Endodermal cell (in vitro differentiated cells): ENCODE data around the gene PCP4. TPM values are rescaled to one million over a fixed set of nuclear protein-coding genes. Genes with fewer than 3 reads are reported as not detected.
"Not testable (repeated sequence)": the region's sequence is repeated elsewhere in the genome, so short reads cannot be mapped to it uniquely, and the experiment has no call there.

Experiments
- DNase-seq: peaks from one replicate; pipeline ENCODE4 v3.0.0-alpha.2; 2017
- H3K27ac ChIP-seq: 2 replicates; pipeline ENCODE4 v1.5.1; 2013; ENCODE audit warnings: mild to moderate bottlenecking, low read depth, low read length, moderate library complexity
- H3K27me3 ChIP-seq: 2 replicates; pipeline ENCODE4 v1.6.1; 2013; ENCODE audit warnings: mild to moderate bottlenecking, low read length, moderate library complexity; ENCODE audit not compliant: insufficient read depth, control insufficient read depth, poor library complexity, severe bottlenecking
- H3K36me3 ChIP-seq: 2 replicates; pipeline ENCODE4 v1.7.0; 2013; ENCODE audit warnings: mild to moderate bottlenecking, low read length, moderate library complexity; ENCODE audit not compliant: control insufficient read depth, insufficient read depth
- H3K4me1 ChIP-seq: one replicate; pipeline ENCODE4 v1.7.0; 2013; ENCODE audit warnings: low read length; ENCODE audit not compliant: control insufficient read depth, insufficient read depth
- H3K4me3 ChIP-seq: 2 replicates; pipeline ENCODE4 v1.5.1; 2013; ENCODE audit warnings: mild to moderate bottlenecking, low read length, moderate library complexity
- H3K9ac ChIP-seq: 2 replicates; pipeline ENCODE4 v1.6.1; 2013; ENCODE audit warnings: mild to moderate bottlenecking, low read length, moderate library complexity; ENCODE audit not compliant: poor library complexity, severe bottlenecking; ENCODE audit errors: extremely low read depth
- H3K9me3 ChIP-seq: 2 replicates; pipeline ENCODE4 v1.6.1; 2013; ENCODE audit warnings: mild to moderate bottlenecking, low read length, moderate library complexity; ENCODE audit not compliant: control insufficient read depth
- H3K27ac Mint-ChIP-seq: 2 replicates; pipeline ENCODE4 v1.8.0; 2020; ENCODE audit warnings: mixed read lengths
- H3K27me3 Mint-ChIP-seq: 2 replicates; pipeline ENCODE4 v1.8.0; 2021; ENCODE audit warnings: mild to moderate bottlenecking, mixed read lengths; ENCODE audit not compliant: insufficient read depth
- H3K36me3 Mint-ChIP-seq: 2 replicates; pipeline ENCODE4 v1.8.0; 2020; ENCODE audit warnings: low read depth, mixed read lengths
- H3K4me1 Mint-ChIP-seq: 2 replicates; pipeline ENCODE4 v1.8.0; 2020; ENCODE audit warnings: mixed read lengths
- H3K4me3 Mint-ChIP-seq: 2 replicates; pipeline ENCODE4 v1.8.0; 2020; ENCODE audit warnings: mild to moderate bottlenecking, moderate library complexity, mixed read lengths
- H3K9me3 Mint-ChIP-seq: 2 replicates; pipeline ENCODE4 v1.8.0; 2020; ENCODE audit warnings: mild to moderate bottlenecking, mixed read lengths
- WGBS, 2 experiments: methylation state at CpG; one replicate each; pipeline versions ENCODE4 v1.1.5 to v1.1.7; 2013; ENCODE audit warnings: missing lambda C conversion rate in 2 of 2, mixed read lengths in 1 of 2; ENCODE audit not compliant: insufficient coverage in 1 of 2, insufficient read length in 1 of 2; 5-methylcytosine and 5-hydroxymethylcytosine counted together
- total RNA-seq, 2 donors: library from RNA; stranded (reverse); fragmentation: NEBNext Ultra II Directional in 1 of 2; extraction: Animal tissue kit (Norgen Biotek cat#: 25700) in 1 of 2; gene quantifications; 2 replicates in 1 of 2; 3 replicates in 1 of 2; pipeline ENCODE4 v1.2.1, GENCODE V29; 2021
- TF ChIP-seq, protein P1 (sequence below): fragments of 200-600 bp; sonication (generic); conservative IDR thresholded peaks from 2 replicates; pipeline ENCODE4 v1.5.0; 2021; ENCODE audit warnings: antibody characterized with exemption, mild to moderate bottlenecking

Gene PCP4
- total RNA-seq, 2 donors from 2014 or later: 0.44 TPM; not detected in 1

DNA sequence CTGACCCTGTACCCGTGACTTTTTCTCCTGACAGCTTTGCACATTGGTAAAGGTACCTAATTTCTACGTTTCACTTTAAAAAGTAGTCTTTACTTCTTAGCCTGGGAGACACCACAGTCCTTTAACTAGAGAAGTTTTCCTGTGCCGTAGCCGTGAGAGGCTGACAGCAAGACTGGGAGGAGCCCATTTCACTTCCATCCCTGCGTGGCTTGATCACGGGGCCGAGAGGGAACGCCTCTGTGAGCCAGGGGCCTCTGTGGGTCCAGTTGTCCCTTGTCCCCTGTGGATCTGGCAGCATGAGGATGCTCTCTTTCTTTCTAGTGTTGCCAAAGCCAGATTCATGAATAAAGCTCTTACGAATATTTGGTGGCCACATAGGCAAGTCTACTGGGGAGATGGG lies 21.6 kb downstream of the PCP4 start:
- Histone ChIP-seq H3K9ac (no peak overlapping the region), H3K36me3 (no peaks in the 10 kb centered on the region), H3K4me1 (no peaks in the 10 kb centered on the region), H3K27me3 (no peaks in the 10 kb centered on the region), H3K27ac (no peak overlapping the region), H3K4me3 (no peak overlapping the region), H3K9me3 (no peaks in the 10 kb centered on the region)
- peaks cover 2% of the 10 kb centered on the region for H3K27me3 Mint-ChIP-seq
- TF ChIP-seq, protein P1, sequence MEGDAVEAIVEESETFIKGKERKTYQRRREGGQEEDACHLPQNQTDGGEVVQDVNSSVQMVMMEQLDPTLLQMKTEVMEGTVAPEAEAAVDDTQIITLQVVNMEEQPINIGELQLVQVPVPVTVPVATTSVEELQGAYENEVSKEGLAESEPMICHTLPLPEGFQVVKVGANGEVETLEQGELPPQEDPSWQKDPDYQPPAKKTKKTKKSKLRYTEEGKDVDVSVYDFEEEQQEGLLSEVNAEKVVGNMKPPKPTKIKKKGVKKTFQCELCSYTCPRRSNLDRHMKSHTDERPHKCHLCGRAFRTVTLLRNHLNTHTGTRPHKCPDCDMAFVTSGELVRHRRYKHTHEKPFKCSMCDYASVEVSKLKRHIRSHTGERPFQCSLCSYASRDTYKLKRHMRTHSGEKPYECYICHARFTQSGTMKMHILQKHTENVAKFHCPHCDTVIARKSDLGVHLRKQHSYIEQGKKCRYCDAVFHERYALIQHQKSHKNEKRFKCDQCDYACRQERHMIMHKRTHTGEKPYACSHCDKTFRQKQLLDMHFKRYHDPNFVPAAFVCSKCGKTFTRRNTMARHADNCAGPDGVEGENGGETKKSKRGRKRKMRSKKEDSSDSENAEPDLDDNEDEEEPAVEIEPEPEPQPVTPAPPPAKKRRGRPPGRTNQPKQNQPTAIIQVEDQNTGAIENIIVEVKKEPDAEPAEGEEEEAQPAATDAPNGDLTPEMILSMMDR: no peak
- no peak overlapping the region for H3K4me3 Mint-ChIP-seq
- 90 to 91% methylated on average over 8 to 9 of the region's 9 CpGs for WGBS, 2 experiments
- H3K36me3 Mint-ChIP-seq: no peaks in the 10 kb centered on the region
- no peak overlapping the region for H3K27ac Mint-ChIP-seq
- H3K4me1 Mint-ChIP-seq: no peaks in the 10 kb centered on the region
- no peak for DNase-seq
- H3K9me3 Mint-ChIP-seq: no peaks in the 10 kb centered on the region

DNA sequence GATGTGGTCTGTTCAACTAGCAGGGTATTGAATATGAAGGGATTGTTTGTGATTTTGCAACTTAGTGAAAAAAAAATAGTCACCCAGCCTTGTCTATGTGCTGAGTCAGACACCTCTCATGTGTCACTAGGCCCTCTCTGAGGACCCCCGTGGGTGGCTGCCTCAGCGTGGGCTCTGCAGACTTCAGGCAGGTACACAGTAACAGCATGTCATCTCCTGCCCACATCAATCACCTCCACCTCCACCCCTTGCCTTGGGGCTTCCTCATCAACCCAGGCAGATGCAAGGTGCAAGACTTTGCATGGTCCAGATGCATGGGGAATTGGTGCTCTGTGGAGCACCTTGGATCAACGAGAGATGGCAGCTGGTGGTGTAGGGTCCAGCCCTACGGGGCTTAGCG lies 23.9 kb downstream of the PCP4 start:
- Histone ChIP-seq H3K36me3 (no peaks in the 10 kb centered on the region), H3K4me1 (no peaks in the 10 kb centered on the region), H3K27me3 (no peaks in the 10 kb centered on the region), H3K4me3 (no peak overlapping the region), H3K9me3 (no peaks in the 10 kb centered on the region), H3K9ac (no peak overlapping the region), H3K27ac (no peak overlapping the region)
- H3K4me1 Mint-ChIP-seq: no peaks in the 10 kb centered on the region
- no peak for DNase-seq
- peaks cover 6% of the 10 kb centered on the region for H3K27me3 Mint-ChIP-seq
- no peaks in the 10 kb centered on the region for H3K36me3 Mint-ChIP-seq
- WGBS, 2 experiments: 94 to 100% methylated on average over 5 of the region's 5 CpGs
- no peaks in the 10 kb centered on the region for H3K9me3 Mint-ChIP-seq
- H3K27ac Mint-ChIP-seq: no peak overlapping the region
- TF ChIP-seq, protein P1: no peak
- H3K4me3 Mint-ChIP-seq: no peak overlapping the region

DNA sequence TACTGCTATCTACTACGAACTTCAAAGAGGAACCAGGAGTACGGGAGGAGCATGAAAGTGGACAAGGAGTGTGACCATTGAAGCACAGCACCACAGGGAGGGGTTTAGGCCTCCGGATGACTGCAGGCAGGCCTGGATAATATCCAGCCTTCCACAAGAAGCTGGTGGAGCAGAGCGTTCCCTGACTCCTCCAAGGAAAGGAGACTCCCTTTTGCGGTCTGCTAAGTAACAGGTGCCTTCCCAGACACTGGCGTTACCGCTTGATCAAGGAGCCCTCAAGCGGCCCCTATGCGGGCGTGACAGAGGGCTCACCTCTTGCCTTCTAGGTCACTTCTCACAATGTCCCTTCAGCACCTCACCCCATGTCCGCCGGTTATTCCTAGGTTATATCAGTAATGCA lies 24.6 kb downstream of the PCP4 start:
- not testable (repeated sequence) for H3K4me3 ChIP-seq, H3K36me3 Mint-ChIP-seq, H3K27ac ChIP-seq, H3K4me1 ChIP-seq, H3K4me1 Mint-ChIP-seq, H3K27ac Mint-ChIP-seq, H3K4me3 Mint-ChIP-seq, H3K9me3 Mint-ChIP-seq, H3K27me3 ChIP-seq, DNase-seq, H3K9ac ChIP-seq, H3K27me3 Mint-ChIP-seq, H3K9me3 ChIP-seq, H3K36me3 ChIP-seq
- WGBS, 2 experiments: 93% methylated on average over 8 of the region's 12 CpGs; no CpG with 5 or more reads in 1 of the 2 experiments

DNA sequence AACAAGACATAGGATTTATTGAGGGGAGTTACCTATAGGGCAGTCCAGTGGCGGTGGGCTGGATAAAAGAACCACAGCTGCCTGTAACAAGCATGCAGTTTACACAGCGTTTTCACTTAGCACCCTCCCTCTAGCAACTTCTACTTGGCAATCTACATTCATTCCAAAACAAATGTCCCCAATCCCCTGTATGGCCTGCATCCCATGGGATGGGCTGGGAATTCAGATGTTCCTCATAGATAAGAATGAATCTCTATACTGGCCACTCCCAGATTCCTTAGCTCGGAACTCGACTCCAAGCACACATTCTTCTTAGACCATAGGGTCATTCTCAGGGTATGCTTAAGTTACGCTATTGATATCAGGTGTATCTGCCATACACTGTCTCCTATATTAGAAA lies 33.3 kb downstream of the PCP4 start:
- Histone ChIP-seq H3K36me3 (no peaks in the 10 kb centered on the region), H3K9ac (no peak overlapping the region), H3K27ac (no peak overlapping the region), H3K9me3 (no peaks in the 10 kb centered on the region), H3K27me3 (no peaks in the 10 kb centered on the region), H3K4me1 (no peaks in the 10 kb centered on the region), H3K4me3 (no peak overlapping the region)
- Mint-ChIP-seq H3K27me3 (no peaks in the 10 kb centered on the region), H3K27ac (no peak overlapping the region), H3K4me1 (no peaks in the 10 kb centered on the region), H3K9me3 (no peaks in the 10 kb centered on the region), H3K36me3 (no peaks in the 10 kb centered on the region), H3K4me3 (no peak overlapping the region)
- TF ChIP-seq, protein P1: no peak
- WGBS, 2 experiments: 80 to 91% methylated on average over 1 to 5 of the region's 5 CpGs
- no peak for DNase-seq
